IMR-90 (cell line): ENCODE measurements around the gene USP28. TPM values are rescaled to one million over a fixed set of nuclear protein-coding genes. Genes with fewer than 3 reads are reported as not detected.

Source experiments
- ATAC-seq: fragments of 200-7000 bp; cut with Tn5 transposase; 2 replicates; pipeline ENCODE4 v1.9.1; 2020; ENCODE audit warnings: low read depth, mild to moderate bottlenecking, moderate library complexity
- BruUV-seq: library from RNA; stranded (reverse); fragments of 400-500 nt; replicated peaks from 2 replicates; lab custom pipeline; 2021; lab: Mats Ljungman, UMichigan
- CTCF ChIA-PET: fragments of 300-600 bp; formaldehyde crosslinking; extraction: SDS; loops from one replicate; lab custom pipeline; 2021; ENCODE audit warnings: antibody characterized with exemption; lab: Yijun Ruan, JAX
- POLR2A ChIA-PET: fragments of 300-600 bp; sonication (Branson Sonifier 250); formaldehyde crosslinking; loops from one replicate; lab custom pipeline; 2022; ENCODE audit warnings: antibody characterized with exemption; ENCODE audit not compliant: unreplicated experiment; lab: Charles Lee
- DNase-seq: peaks from one replicate; pipeline ENCODE4 v3.0.0; 2013
- H2AFZ ChIP-seq: replicated peaks from 2 replicates; pipeline ENCODE3; 2013; ENCODE audit warnings: low read length, mild to moderate bottlenecking; ENCODE audit not compliant: poor library complexity
- H2AK5ac ChIP-seq: 2 replicates; pipeline ENCODE4 v1.6.1; 2013; ENCODE audit warnings: low read depth, low read length, inconsistent platforms
- H2AK9ac ChIP-seq: replicated peaks from 2 replicates; pipeline ENCODE3; 2013; ENCODE audit warnings: mild to moderate bottlenecking, low read depth, low read length, moderate library complexity; ENCODE audit not compliant: poor library complexity
- H2BK120ac ChIP-seq: 2 replicates; pipeline ENCODE4 v1.6.1; 2013; ENCODE audit warnings: low read depth, low read length, inconsistent platforms
- H2BK15ac ChIP-seq: 3 replicates; pipeline ENCODE4 v1.6.1; 2013; ENCODE audit warnings: low read depth, low read length, inconsistent platforms
- H2BK20ac ChIP-seq: 2 replicates; pipeline ENCODE4 v1.6.1; 2013; ENCODE audit warnings: low read depth, mild to moderate bottlenecking, inconsistent platforms, low read length, moderate library complexity
- H2BK5ac ChIP-seq: 2 replicates; pipeline ENCODE4 v1.6.1; 2013; ENCODE audit warnings: mild to moderate bottlenecking, low read depth, low read length, inconsistent platforms; ENCODE audit not compliant: poor library complexity, severe bottlenecking
- H3K14ac ChIP-seq: replicated peaks from 2 replicates; pipeline ENCODE4 v1.6.1; 2013; ENCODE audit warnings: low read depth, low read length, inconsistent platforms
- H3K18ac ChIP-seq: 2 replicates; pipeline ENCODE4 v1.6.1; 2013; ENCODE audit warnings: low read depth, low read length, control low read depth
- H3K23ac ChIP-seq: 2 replicates; pipeline ENCODE4 v1.6.1; 2013; ENCODE audit warnings: low read depth, low read length, inconsistent platforms
- H3K27ac ChIP-seq: 2 replicates; pipeline ENCODE4 v1.5.1; 2013; ENCODE audit warnings: mild to moderate bottlenecking, control low read depth, low read length; ENCODE audit not compliant: insufficient read depth
- H3K27me3 ChIP-seq: 2 replicates; pipeline ENCODE4 v1.6.1; 2013; ENCODE audit warnings: low read length; ENCODE audit not compliant: control insufficient read depth, insufficient read depth
- H3K36me3 ChIP-seq: 2 replicates; pipeline ENCODE4 v1.6.1; 2013; ENCODE audit warnings: low read length, mixed read lengths; ENCODE audit not compliant: control insufficient read depth, insufficient read depth
- H3K4ac ChIP-seq: 2 replicates; pipeline ENCODE4 v1.6.1; 2013; ENCODE audit warnings: low read depth, low read length, inconsistent platforms
- H3K4me1 ChIP-seq: 2 replicates; pipeline ENCODE4 v1.6.1; 2013; ENCODE audit warnings: low read length, mixed read lengths; ENCODE audit not compliant: control insufficient read depth, insufficient read depth
- H3K4me2 ChIP-seq: 2 replicates; pipeline ENCODE4 v1.6.1; 2013; ENCODE audit warnings: low read depth, mild to moderate bottlenecking, control low read depth, low read length, moderate library complexity
- H3K4me3 ChIP-seq: 2 replicates; pipeline ENCODE4 v1.5.1; 2013; ENCODE audit warnings: low read depth, mild to moderate bottlenecking, control low read depth, low read length, moderate library complexity; ENCODE audit not compliant: insufficient read depth
- H3K56ac ChIP-seq: 2 replicates; pipeline ENCODE4 v1.6.1; 2013; ENCODE audit warnings: low read length, inconsistent platforms; ENCODE audit not compliant: insufficient read depth; ENCODE audit errors: extremely low read depth
- H3K79me1 ChIP-seq, 2 experiments: 2 replicates each; pipeline ENCODE4 v1.6.1; 2013; ENCODE audit warnings: low read length in 2 of 2, inconsistent platforms in 1 of 2, low read depth in 1 of 2
- H3K9ac ChIP-seq: 2 replicates; pipeline ENCODE4 v1.6.1; 2013; ENCODE audit warnings: low read depth, low read length, control low read depth
- H3K9me1 ChIP-seq: 2 replicates; pipeline ENCODE4 v1.6.1; 2013; ENCODE audit warnings: low read length, inconsistent platforms; ENCODE audit not compliant: insufficient read depth
- H3K9me3 ChIP-seq: 2 replicates; pipeline ENCODE4 v1.6.1; 2013; ENCODE audit warnings: low read length; ENCODE audit not compliant: control insufficient read depth, insufficient read depth
- H4K20me1 ChIP-seq: 2 replicates; pipeline ENCODE4 v1.6.1; 2013; ENCODE audit warnings: low read length, inconsistent platforms; ENCODE audit not compliant: insufficient read depth
- H4K5ac ChIP-seq: 2 replicates; pipeline ENCODE4 v1.6.1; 2013; ENCODE audit warnings: mild to moderate bottlenecking, low read depth, low read length, control low read depth
- H4K8ac ChIP-seq, 2 experiments: 2 replicates each; pipeline ENCODE4 v1.6.1; 2013; ENCODE audit warnings: low read depth in 2 of 2, low read length in 2 of 2, control low read depth in 1 of 2, inconsistent platforms in 1 of 2
- H4K91ac ChIP-seq: 2 replicates; pipeline ENCODE4 v1.6.1; 2013; ENCODE audit warnings: low read depth, low read length, inconsistent platforms; ENCODE audit not compliant: insufficient read depth
- BHLHE40 ChIP-seq: fragments of 150-350 bp; IDR thresholded peaks from 2 replicates; pipeline ENCODE4 v1.6.1; 2016; ENCODE audit warnings: mild to moderate bottlenecking, low read depth, low read length
- POLR2A ChIP-seq: IDR thresholded peaks from 2 replicates; pipeline ENCODE4 v1.6.1; 2012; ENCODE audit warnings: mild to moderate bottlenecking, low read depth, low read length
- RCOR1 ChIP-seq: IDR thresholded peaks from 2 replicates; pipeline ENCODE4 v1.6.1; 2012; ENCODE audit warnings: mild to moderate bottlenecking, low read length, improper control_type of control experiment; ENCODE audit not compliant: insufficient replicate concordance
- SMC3 ChIP-seq: fragments of 150-350 bp; IDR thresholded peaks from 2 replicates; pipeline ENCODE4 v1.6.1; 2016; ENCODE audit warnings: low read depth, mild to moderate bottlenecking, antibody characterized with exemption, low read length, moderate library complexity
- whole genome bisulfite sequencing, 2 experiments: methylation state at CpG; one replicate each; pipeline versions ENCODE4 v1.1.5 to v1.1.7; 2013; ENCODE audit warnings: missing lambda C conversion rate in 2 of 2; ENCODE audit not compliant: insufficient read length in 1 of 2; ENCODE audit errors: extremely low coverage in 2 of 2; 5-methylcytosine and 5-hydroxymethylcytosine counted together
- dilution Hi-C: fragments of 300-500 bp; cut with HindIII; formaldehyde crosslinking; loops from one replicate; pipeline ENCODE4 v1.14.3; 2018; ENCODE audit warnings: low sequenced_read_pairs; ENCODE audit not compliant: unreplicated experiment
- in situ Hi-C: fragments of 300-500 bp; cut with MboI; formaldehyde crosslinking; loops from 3 replicates; pipeline ENCODE4 v1.14.3; 2019; ENCODE audit warnings: low sequenced_read_pairs, inconsistent platforms, mixed read lengths
- intact Hi-C: fragments of 100-400 bp; cut with micrococcal nuclease; formaldehyde crosslinking; loops from 2 replicates; pipeline ENCODE4 v1.10.0; 2022
- polyA plus RNA-seq, 3 experiments: library from polyadenylated mRNA; depleted of rRNA; stranded (reverse); fragments of >200 nt; gene quantifications; 2 replicates each; pipeline ENCODE4 v1.2.3, GENCODE V29; 2012; ENCODE audit warnings: low replicate concordance in 1 of 3
- total RNA-seq: library from RNA; depleted of rRNA; stranded (reverse); fragments of >200 nt; gene quantifications from 2 replicates; pipeline ENCODE4 v1.2.3, GENCODE V29; 2012

USP28 gene
- total and polyA plus RNA-seq, 2 of the 4 experiments (the other 2 are of a cell fraction) = 17.0 to 36.0 TPM

DNA sequence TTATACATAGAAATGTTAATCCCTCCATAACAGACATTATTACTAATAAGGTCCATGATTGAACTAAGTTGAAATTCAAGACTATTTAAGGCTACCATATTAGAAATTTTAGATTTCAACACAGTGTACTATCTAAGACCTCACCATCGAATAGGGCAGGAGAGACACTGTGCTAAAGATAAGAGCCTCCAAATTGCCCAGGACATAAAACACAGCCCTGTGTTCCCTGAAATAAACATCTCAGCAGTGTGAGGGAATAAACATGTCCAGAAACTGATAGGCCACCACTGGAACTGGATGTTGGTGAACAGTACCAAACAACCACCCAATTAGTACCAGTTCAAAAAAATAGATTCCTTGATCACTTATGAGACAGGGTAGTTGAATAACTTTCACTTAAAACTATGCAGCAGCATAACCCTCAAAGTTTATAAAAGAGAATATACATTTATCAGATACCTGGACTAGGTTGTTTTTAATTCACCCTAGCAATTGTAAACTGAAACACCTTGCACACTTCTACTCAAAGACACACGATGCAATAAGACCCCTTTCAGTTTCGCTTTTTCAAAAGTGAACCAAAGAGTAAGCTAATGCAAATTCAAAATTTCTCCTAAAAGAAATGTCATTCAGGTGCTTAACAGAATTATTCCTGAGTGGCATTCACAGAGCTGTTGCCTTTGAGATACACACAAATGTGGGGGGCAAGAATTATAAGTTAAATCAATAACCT lies 34.3 kb downstream of the USP28 start:
- TF ChIP-seq SMC3 = no peak
- TF ChIP-seq BHLHE40 = no peak
- no peak for TF ChIP-seq RCOR1
- no peak for TF ChIP-seq POLR2A
- Histone ChIP-seq H3K14ac (no peak overlapping the region), H4K8ac (no peak overlapping the region), H2AK9ac (no peak overlapping the region), H2BK5ac (no peak overlapping the region), H3K27ac (no peak overlapping the region), H3K36me3 (peaks cover 8% of the 10 kb centered on the region), H3K9ac (no peak overlapping the region), H3K18ac (no peak overlapping the region), H2BK120ac (no peak overlapping the region), H3K4me1 (no peaks in the 10 kb centered on the region), H3K27me3 (no peaks in the 10 kb centered on the region), H2BK15ac (no peak overlapping the region), H2AFZ (no peak overlapping the region), H2AK5ac (no peak overlapping the region), H3K9me3 (no peaks in the 10 kb centered on the region), H3K56ac (no peak overlapping the region), H3K4ac (no peak overlapping the region), H3K9me1 (no peaks in the 10 kb centered on the region; the same call in 1 of the 2 replicates), H4K91ac (no peak overlapping the region), H2BK20ac (no peak overlapping the region), H4K20me1 (no peaks in the 10 kb centered on the region), H3K4me2 (no peak overlapping the region), H3K4me3 (no peak overlapping the region), H3K79me1 (no peaks in the 10 kb centered on the region), H4K5ac (no peak overlapping the region), H3K23ac (no peak overlapping the region)
- ATAC-seq (no peak), DNase-seq (no peak)
- in situ Hi-C loops = no loop called here
- no TSS peak for BruUV-seq
- CTCF ChIA-PET = no interaction called here
- WGBS, 2 experiments = no CpG with 5 or more reads among the region's 3 CpGs
- POLR2A ChIA-PET = no interaction called here
- intact Hi-C loops = no loop called here
- dilution Hi-C loops = no loop called here
